AG04449 (cell line): ENCODE results near the gene SGMS2.

Experiments used
- CTCF ChIA-PET: fragments of 350-600 bp; formaldehyde crosslinking; extraction: SDS; loops from one replicate; lab custom pipeline; 2021; ENCODE audit warnings: antibody characterized with exemption; lab: Yijun Ruan, JAX
- POLR2A ChIA-PET: fragments of 400-600, 350-600 bp; formaldehyde crosslinking; extraction: SDS; loops from one replicate; lab custom pipeline; 2020; ENCODE audit warnings: antibody characterized with exemption, inconsistent platforms; lab: Yijun Ruan, JAX
- DNase-seq: peaks from one replicate; pipeline ENCODE4 v3.0.0-alpha.2; 2010; ENCODE audit warnings: low read depth, low spot score
- H3K4me3 ChIP-seq: 2 replicates; pipeline ENCODE4 v1.5.1; 2011; ENCODE audit warnings: low read depth, mild to moderate bottlenecking, control low read depth, low read length
- CTCF ChIP-seq: IDR thresholded peaks from one replicate; pipeline ENCODE4 v1.5.1; 2011; ENCODE audit warnings: mild to moderate bottlenecking, moderate library complexity, low read length, control low read depth, inconsistent platforms; ENCODE audit not compliant: insufficient read depth; ENCODE audit errors: missing control alignments

Gene SGMS2

GRCh38 chr4:107870236-107870635 is 45.5 kb downstream of the SGMS2 start:
- no peak overlapping the region for H3K4me3 ChIP-seq
- DNase-seq: no peak
- ChIA-PET POLR2A (no interaction called here), CTCF (interaction anchor here (0.7 to 2.2 kb wide), 3 partner anchors 22 to 112 kb away, joined by 3 to 5 read pairs (median 3); no protein-coding TSS in a partner anchor)
- TF ChIP-seq CTCF: no peak

- ChIA-PET CTCF (interaction anchor here (0.7 to 2.2 kb wide), 2 partner anchors 23 to 45 kb away, joined by 3 to 5 read pairs; no protein-coding TSS in a partner anchor), POLR2A (no interaction called here)
- no peak overlapping the region for H3K4me3 ChIP-seq
- DNase-seq: no peak
- TF ChIP-seq CTCF: no peak
These were observed 46.4 kb downstream of the SGMS2 start for GRCh38 chr4:107870916-107871786.

- CTCF ChIA-PET: interaction anchor here (1.4 kb wide), 1 partner anchor 39 kb away, joined by 3 read pairs; no protein-coding TSS in a partner anchor
- H3K4me3 ChIP-seq: no peak overlapping the region
- POLR2A ChIA-PET: no interaction called here
- no peak for DNase-seq
- TF ChIP-seq CTCF: no peak
These were observed 49.3 kb downstream of the SGMS2 start for GRCh38 chr4:107874024-107874423.

GRCh38 chr4:107876099-107876498 is 51.4 kb downstream of the SGMS2 start:
- POLR2A ChIA-PET: no interaction called here
- CTCF ChIA-PET: no interaction called here
- no peak for TF ChIP-seq CTCF

GRCh38 chr4:107877361-107877760 is 52.6 kb downstream of the SGMS2 start:
- TF ChIP-seq CTCF: no peak
- POLR2A ChIA-PET: no interaction called here
- DNase-seq: no peak
- CTCF ChIA-PET: no interaction called here
- H3K4me3 ChIP-seq: no peak overlapping the region

More at GRCh38 chr4:107876099-107876498, 51.4 kb downstream of the SGMS2 start:
- DNase-seq: no peak
- no peak overlapping the region for H3K4me3 ChIP-seq

GRCh38 chr4:107885865-107886264 is 61.1 kb downstream of the SGMS2 start:
- DNase-seq: no peak
- ChIA-PET POLR2A (no interaction called here), CTCF (interaction anchor here (1.5 kb wide), 1 partner anchor 27 kb away, joined by 4 read pairs; no protein-coding TSS in a partner anchor)
- TF ChIP-seq CTCF: no peak
- no peak overlapping the region for H3K4me3 ChIP-seq
